SK-MEL-5 (cell line): ENCODE measurements around the gene SRSF3. TPM values are rescaled to one million over a fixed set of nuclear protein-coding genes. Genes with fewer than 3 reads are reported as not detected.

ENCODE experiments used
- DNase-seq: peaks from one replicate; pipeline ENCODE4 v3.0.0-alpha.2; 2016; ENCODE audit warnings: low read depth, low spot score
- in situ Hi-C: cut with HindIII; loops from 2 replicates; pipeline ENCODE4 v1.10.0; 2016; ENCODE audit warnings: low sequenced_read_pairs, high pct_unique_total_duplicates, low pct_unique_long_range_greater_than_20kb
- total RNA-seq: library from RNA; depleted of rRNA; stranded (reverse); fragments of >200 nt; shearing (Covaris generic); gene quantifications from 2 replicates; pipeline ENCODE4 v1.2.3, GENCODE V29; 2014

The SRSF3 gene
- total RNA-seq, 1 experiment from 2014 or later, result 237 TPM

- no peak for DNase-seq
- in situ Hi-C loops, result no loop called here
Measured at GRCh38 chr6:36631326-36632011, 37.3 kb downstream of the SRSF3 start.

GRCh38 chr6:36633370-36633769 is 39.2 kb downstream of the SRSF3 start:
- DNase-seq, result no peak
- in situ Hi-C loops, result no loop called here

GRCh38 chr6:36633915-36634314 is 39.8 kb downstream of the SRSF3 start:
- DNase-seq, result no peak

GRCh38 chr6:36634317-36635108 is 40.4 kb downstream of the SRSF3 start:
- no peak for DNase-seq
- in situ Hi-C loops, result no loop called here

More at GRCh38 chr6:36633915-36634314, 39.8 kb downstream of the SRSF3 start:
- in situ Hi-C loops, result no loop called here

- no peak for DNase-seq
- in situ Hi-C loops, result no loop called here
Measured at GRCh38 chr6:36636283-36636682, 42.1 kb downstream of the SRSF3 start.

GRCh38 chr6:36636687-36637418 is 42.7 kb downstream of the SRSF3 start:
- no peak for DNase-seq
- in situ Hi-C loops, result no loop called here

- DNase-seq, result no peak
- in situ Hi-C loops, result no loop called here
Measured at GRCh38 chr6:36638579-36638978, 44.4 kb downstream of the SRSF3 start.

GRCh38 chr6:36639171-36639808 is 45.1 kb downstream of the SRSF3 start:
- in situ Hi-C loops, result no loop called here
- no peak for DNase-seq

GRCh38 chr6:36641543-36641942 is 47.4 kb downstream of the SRSF3 start:
- DNase-seq, result no peak
- in situ Hi-C loops, result no loop called here

GRCh38 chr6:36642913-36643817 is 49.0 kb downstream of the SRSF3 start:
- in situ Hi-C loops, result no loop called here
- DNase-seq, result no peak

GRCh38 chr6:36643977-36644376 is 49.8 kb downstream of the SRSF3 start:
- DNase-seq, result no peak
- in situ Hi-C loops, result no loop called here

- no peak for DNase-seq
- in situ Hi-C loops, result no loop called here
Measured at GRCh38 chr6:36649086-36649485, 54.9 kb downstream of the SRSF3 start.

- DNase-seq, result no peak
- in situ Hi-C loops, result no loop called here
Measured at GRCh38 chr6:36649701-36650484, 55.7 kb downstream of the SRSF3 start.

GRCh38 chr6:36650848-36651478 is 56.8 kb downstream of the SRSF3 start:
- no peak for DNase-seq
- in situ Hi-C loops, result no loop called here

GRCh38 chr6:36651659-36652379 is 57.7 kb downstream of the SRSF3 start:
- no peak for DNase-seq
- in situ Hi-C loops, result no loop called here
